ENCODE data around the gene FRMD1.

FRMD1 gene

DNA sequence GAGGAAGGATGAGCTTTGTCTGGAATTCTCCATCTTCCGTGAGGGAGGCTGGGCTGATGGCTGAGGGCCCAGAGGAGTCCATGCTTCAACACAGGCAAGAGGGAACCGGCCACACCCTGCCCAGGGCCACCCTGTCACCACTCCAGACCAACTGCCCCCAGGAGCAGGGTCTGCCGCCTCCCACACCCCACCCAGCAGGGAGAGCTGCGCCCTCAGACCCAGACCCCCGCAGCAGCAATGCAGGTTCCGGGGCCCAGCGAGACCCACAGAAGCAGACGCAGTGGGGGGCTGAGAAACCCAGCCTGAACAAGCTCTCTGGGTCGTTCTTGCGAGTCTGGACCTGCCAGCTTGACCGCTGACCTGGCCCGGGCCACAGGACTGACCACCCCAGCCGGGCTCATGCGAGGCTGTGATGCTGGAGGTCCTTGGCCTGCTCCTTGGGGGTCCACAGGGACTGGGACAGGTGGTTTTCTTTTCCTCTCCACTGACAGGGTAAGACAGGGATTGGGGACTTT, 25.0 kb downstream of the FRMD1 start:
- no peak for DNase-seq

DNA sequence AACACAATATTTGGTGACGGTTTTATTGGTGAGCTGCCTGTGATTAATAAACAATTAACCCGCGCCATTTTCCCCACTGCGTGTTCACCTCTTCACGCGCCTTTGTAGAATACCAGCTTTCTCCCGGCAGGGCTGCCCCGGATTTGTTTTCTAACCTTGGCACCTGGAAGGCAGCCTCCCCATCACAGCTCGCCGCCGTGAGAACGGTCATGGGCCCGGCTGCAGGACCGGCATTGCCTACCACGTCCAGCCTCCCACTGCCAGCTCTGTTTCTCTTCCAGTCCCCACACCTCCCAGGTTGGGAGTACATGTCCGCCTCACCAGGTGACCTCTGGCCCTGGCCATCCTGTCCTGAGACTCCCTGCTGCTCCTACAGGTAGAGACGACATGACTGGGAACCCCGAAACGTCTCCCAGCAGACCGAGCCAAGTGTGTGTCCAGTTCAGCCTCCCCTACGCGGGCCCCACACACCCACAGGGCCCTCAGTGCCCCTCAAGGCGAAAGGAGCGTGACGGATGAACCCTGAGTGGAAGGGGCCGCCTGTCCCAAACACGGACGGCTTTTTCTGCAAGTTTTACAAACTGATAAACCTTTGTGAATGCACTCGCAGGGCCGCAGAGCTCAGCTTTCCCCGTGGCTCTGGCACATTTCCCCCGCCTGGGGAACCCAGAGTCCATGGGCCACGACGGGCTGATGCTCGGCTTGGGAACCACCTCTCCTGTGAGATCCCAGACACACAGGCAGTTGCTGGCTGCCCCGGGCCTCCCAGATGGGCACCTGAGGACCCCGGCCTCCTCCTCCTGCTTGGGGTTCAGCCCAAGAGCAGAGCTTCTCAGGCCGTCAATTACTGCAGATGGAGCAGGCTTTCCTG, 25.7 kb downstream of the FRMD1 start:
- DNase-seq: peak; percentile 1

DNA sequence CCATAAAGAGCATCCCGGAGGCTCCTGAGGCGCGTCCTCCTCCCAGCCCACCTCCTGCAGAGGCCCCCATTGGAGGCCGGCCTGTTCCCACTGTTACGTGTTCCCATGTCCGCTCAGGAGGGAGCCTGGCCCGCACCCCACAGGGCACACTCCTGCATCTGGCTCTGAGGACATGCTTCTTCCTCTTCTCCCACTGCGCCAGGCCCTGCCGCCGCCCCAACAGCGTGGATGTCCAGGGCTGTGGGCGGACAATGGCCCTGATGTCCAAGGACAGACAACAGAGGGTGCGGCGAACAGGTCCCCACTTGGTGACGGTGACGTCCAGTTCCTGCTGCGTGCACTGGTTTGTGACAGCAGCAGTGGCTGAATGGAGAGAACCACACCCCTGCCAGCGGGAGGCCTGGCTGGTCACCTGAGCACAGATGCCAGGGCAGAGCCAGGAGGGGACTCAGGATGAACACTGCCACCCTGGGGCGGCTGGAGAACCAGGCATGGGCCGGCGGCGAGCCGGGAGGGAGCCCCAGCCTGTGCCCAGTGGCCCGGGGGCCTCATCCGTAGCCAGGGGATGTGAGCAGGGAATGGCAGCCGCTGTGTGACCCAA, 26.6 kb downstream of the FRMD1 start:
- DNase-seq: peak; percentile 1

- no peak for DNase-seq
Observed at GRCh38 chr6:168051648-168052047, 27.4 kb downstream of the FRMD1 start.

- no peak for DNase-seq
Observed at GRCh38 chr6:168050881-168051586, 28.0 kb downstream of the FRMD1 start.

DNA sequence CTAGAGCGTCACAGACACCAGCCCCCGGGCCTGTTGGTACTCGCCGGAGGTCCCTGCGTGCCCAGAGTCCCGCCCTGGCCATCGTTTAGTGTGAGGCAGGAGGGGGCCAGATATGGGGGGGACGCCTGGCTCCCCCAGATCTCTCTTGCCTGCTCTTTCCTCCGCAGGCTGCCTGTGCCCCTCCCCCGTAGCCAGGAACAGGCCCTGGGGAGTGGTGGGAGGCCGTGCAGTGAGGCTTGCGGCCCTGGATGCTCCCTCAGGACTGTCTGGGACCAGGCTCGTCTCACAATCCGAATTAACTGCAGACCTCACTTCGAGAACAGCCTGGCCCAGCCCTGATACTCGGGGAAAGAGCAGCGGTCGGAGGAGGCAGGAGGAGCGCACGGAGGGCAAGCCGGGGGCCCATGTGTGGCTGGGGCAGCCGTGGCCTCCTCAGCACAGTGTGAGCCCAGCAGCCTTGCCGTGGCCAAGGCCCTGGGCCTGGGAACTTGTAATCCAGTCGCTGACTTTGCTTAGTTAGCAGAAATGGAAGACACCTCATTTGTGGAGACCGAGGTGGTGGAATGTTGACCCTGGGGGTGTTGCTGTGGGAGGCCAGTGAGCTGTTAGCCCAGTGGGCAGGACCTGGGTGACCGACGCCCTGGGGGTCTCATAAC, 28.7 kb downstream of the FRMD1 start:
- DNase-seq: no peak

DNA sequence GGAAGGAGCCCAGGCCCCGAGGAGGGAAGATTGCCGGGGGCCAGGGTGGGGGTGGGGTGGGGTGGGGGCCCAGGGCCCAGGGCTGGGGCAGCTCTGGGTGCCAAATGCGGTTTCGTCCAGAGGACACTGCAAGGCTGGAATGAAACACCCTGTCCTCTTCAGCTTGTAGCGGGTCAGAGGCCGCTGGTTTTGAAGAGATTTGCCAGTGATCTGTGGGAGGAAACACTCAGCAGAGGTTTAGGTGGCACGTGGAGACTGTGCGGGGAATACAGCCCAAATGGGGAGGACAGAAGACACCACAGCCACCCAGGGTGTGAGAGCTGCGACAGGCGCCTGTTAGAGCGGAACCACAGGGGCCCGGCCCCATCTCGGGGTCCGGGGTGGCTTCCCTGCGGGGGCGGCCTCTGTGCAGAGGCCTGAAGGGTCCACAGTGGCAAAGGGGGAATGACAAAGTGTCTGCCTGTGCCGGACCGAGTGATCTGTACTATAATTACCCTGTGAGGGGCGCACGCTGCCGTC, 29.2 kb downstream of the FRMD1 start:
- no peak for DNase-seq

DNA sequence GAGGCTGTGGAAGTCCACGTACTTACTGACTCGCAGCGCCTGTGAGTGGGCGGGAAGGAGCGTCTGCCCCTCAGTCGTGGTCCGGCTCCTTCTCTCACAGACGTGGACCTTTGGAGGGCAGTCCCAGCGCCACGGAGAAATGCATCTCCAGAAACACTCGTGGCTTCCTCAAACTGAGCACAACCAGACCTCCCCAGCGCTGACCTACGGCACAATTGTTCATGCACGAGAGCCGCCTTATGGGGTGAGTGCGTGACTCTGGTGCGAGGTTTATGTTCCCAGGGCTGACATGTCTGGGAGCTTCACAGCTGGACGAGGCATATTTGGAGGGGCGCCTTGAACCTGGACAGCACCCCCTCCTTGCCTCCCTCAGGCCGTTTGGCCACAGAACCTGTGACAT, 29.7 kb downstream of the FRMD1 start:
- DNase-seq: no peak

DNA sequence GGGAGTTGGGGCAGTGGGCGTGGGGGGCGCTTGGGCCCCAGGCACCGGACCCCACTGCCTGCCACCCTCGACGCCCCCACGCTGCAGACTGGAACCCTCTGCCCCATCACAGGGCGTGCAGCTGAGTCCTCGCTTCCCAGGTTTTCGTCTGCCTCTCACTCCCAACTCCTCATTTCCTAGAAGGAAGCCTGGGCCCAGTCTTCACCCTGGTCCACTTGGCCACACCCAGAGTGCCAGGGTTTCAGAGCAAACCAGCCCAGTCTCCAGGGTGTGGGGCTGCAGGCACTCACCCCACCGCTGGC, 30.3 kb downstream of the FRMD1 start:
- DNase-seq: no peak

- no peak for DNase-seq
Observed at GRCh38 chr6:168047841-168048723, 30.9 kb downstream of the FRMD1 start.

- no peak for DNase-seq
Observed at GRCh38 chr6:168046696-168047095, 32.3 kb downstream of the FRMD1 start.

- DNase-seq: no peak
Observed at GRCh38 chr6:168045706-168046620, 33.0 kb downstream of the FRMD1 start.

DNA sequence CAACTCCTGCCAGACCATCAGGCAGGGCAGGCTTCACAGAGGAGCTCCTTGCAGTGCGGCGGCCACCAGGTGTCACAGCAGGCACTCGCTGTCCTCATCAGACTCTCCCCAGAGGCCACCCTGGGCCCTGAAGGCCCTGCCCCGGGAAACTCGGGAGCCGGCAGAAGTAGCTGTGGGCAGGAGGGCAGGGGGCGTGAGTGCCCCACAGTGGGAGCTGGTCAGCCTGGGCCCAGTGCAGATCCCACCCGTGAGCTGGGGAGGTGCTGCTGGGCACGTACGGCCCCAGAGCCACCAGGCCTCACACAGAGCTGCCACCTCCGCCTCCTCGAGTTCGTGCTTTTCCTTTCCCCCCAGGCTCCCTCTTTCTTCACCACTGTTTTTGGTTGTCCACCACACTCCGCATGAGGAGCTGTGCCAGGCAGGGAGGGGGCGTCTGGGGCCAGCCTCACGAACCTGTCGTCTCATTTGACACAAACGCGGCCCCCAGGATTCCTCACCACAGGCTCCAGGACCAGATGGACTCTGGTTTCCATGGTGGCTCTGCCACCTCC, 33.8 kb downstream of the FRMD1 start:
- DNase-seq: no peak

GRCh38 chr6:168044521-168045130, 34.4 kb downstream of the FRMD1 start:
- DNase-seq: no peak

DNA sequence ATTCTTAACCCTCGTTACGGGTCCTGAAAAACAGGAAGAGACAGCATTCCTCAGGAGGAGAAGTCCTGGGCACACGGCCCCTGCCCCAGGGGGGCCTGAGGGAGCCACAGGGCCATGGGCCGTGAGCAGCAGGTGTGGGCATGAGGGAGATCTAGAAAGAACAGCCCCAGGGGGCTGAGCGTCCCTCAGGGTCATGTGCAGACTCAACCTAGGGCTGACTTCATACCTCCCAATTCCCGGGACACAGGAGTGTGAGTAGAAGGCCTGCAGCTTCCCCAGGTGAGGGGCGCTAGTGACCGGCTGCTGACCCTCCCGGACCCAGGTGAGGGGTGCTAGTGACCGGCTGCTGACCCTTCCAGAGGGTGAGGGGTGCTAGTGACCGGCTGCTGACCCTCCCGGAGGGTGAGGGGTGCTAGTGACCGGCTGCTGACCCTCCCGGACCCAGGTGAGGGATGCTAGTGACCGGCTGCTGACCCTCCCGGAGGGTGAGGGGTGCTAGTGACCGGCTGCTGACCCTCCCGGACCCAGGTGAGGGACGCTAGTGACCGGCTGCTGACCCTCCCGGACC, 35.1 kb downstream of the FRMD1 start:
- DNase-seq: no peak

GRCh38 chr6:168043193-168043847, 35.7 kb downstream of the FRMD1 start:
- no peak for DNase-seq

DNA sequence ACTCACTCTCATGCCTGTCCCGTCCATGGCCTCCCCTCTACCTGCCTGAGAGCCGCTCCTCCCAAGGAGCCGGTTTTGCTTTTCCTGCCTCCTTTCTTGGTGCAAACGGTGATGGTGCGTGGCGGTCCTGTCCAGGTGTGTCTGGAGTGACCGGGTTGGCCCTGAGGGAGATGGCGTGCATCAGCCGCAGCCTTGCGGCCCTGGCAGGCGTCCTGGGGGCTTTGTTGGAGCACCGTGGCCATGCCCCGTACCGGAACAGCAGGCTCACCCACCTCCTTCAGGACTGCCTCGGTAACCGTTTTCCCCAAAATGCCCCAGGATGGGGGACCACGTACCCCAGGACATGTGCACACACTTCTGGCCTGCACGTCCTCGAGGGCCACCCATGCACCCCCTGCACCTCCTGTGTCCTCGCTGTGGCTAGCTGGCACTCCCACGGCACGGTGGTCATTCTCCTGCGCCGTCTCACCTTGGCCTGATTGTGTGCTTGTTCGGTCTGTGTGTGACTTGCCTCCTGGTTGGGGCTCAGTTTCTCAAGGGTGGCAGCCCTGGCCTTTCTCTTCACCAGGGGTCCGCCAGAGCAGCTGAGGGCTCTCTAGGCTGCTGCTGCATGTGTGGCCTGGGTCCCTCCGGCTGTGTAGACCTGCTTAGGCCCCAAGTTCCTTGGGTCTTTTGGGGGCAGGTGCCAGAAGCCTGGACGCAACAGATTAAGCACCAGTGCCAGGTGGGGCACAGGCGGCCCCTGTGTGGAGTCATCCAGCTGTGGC, 36.4 kb downstream of the FRMD1 start:
- DNase-seq: no peak

DNA sequence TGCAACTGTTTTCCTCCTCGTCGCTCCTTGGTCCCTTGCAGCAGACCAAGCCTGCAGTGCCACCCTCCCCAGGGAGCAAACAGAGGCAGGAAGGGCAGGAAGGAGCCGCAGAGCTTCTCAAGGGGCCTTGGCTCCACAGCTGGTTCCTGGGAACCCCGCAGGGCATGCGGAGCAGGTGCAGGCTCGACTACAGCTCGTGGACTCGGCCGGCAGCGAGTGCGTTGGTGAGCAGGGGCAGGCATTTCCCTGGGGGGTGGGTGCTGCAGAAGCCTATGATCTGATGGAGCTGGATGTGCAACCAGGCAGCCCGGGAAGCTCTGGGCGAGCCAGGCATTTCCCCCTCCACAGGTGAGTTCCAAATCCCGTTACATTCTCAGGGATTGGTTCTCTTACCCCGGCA, 37.1 kb downstream of the FRMD1 start:
- DNase-seq: no peak
